HAP-1 (cell line): ENCODE data around the gene SLC10A3.
A peak's percentile ranks its signal among the peaks of the same experiment; 100 is the strongest.

ENCODE experiments used
- DNase-seq, 2 experiments: peaks; one replicate each; pipeline ENCODE4 v3.0.0-alpha.2; 2016 to 2020; ENCODE audit warnings: low spot score in 2 of 2
- H3K27me3 ChIP-seq: fragments of 250-450 bp; sonication (Bioruptor Pico); 2 replicates; pipeline ENCODE4 v1.5.1; 2020; ENCODE audit warnings: low read depth, mild to moderate bottlenecking, moderate library complexity
- H3K36me3 ChIP-seq: fragments of 250-450 bp; sonication (Bioruptor Pico); replicated peaks from 2 replicates; pipeline ENCODE4 v1.5.1; 2020; ENCODE audit warnings: mild to moderate bottlenecking
- H3K4me1 ChIP-seq: fragments of 250-450 bp; sonication (Bioruptor Pico); 2 replicates; pipeline ENCODE4 v1.5.1; 2020; ENCODE audit warnings: mild to moderate bottlenecking
- H3K4me3 ChIP-seq: fragments of 250-450 bp; sonication (Bioruptor Pico); 2 replicates; pipeline ENCODE4 v1.5.1; 2020; ENCODE audit warnings: mild to moderate bottlenecking, moderate library complexity
- H3K9me3 ChIP-seq: fragments of 250-450 bp; sonication (Bioruptor Pico); 2 replicates; pipeline ENCODE4 v1.5.1; 2020; ENCODE audit warnings: mild to moderate bottlenecking, moderate library complexity
- in situ Hi-C: fragments of 300-500 bp; cut with MboI; formaldehyde crosslinking; loops from 3 replicates; pipeline ENCODE4 v1.14.3; 2020; ENCODE audit warnings: low sequenced_read_pairs, inconsistent platforms, mixed read lengths

The SLC10A3 gene, protein sequence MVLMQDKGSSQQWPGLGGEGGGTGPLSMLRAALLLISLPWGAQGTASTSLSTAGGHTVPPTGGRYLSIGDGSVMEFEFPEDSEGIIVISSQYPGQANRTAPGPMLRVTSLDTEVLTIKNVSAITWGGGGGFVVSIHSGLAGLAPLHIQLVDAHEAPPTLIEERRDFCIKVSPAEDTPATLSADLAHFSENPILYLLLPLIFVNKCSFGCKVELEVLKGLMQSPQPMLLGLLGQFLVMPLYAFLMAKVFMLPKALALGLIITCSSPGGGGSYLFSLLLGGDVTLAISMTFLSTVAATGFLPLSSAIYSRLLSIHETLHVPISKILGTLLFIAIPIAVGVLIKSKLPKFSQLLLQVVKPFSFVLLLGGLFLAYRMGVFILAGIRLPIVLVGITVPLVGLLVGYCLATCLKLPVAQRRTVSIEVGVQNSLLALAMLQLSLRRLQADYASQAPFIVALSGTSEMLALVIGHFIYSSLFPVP

GRCh38 chrX:154490414-154491083, at the start of gene SLC10A3:
TSS of gene SLC10A3 (minus strand) at chrX:154490629. CDS start at chrX:154488940, 1,689 bp downstream.
- DNase-seq = peak; percentile 96 to 98
- peak within 1 kb of the TSS; percentile 69 for H3K4me3 ChIP-seq
- H3K27me3 ChIP-seq = no peaks in the 10 kb centered on the region
- in situ Hi-C loops = no loop called here
- peaks cover 20% of the 10 kb centered on the region for H3K4me1 ChIP-seq
- no peaks in the 10 kb centered on the region for H3K9me3 ChIP-seq
- peaks cover 26% of the 10 kb centered on the region for H3K36me3 ChIP-seq

DNA sequence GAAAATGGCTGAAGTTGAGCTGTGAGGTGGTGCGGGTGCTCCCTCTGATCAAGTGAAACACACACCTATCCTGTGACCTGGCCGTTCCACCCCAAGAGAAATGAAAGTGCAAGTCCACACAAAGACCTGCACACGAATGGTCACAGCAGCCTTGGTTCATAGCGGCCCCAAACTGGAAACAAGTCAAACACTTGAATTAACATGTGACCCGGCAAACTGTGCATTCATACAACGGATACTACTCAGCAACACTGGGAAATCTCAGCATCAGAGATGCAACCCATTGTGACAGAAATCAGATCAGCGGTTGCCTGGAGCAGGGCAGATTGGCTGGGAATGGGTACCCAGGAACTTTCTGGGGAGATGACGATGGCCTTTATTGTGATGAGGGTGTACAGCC, 48.6 kb upstream of the SLC10A3 start:
- 0 out of 2 replicates have a peak, but pooled peaks cover 2% of the 10 kb centered on the region for H3K4me1 ChIP-seq
- in situ Hi-C loops = loop anchor here (25.0 kb wide), 4 partner anchors 177 to 1577 kb away; partner anchors contain the start of genes FLNA, IRAK1 and MECP2
- no peak for DNase-seq

DNA sequence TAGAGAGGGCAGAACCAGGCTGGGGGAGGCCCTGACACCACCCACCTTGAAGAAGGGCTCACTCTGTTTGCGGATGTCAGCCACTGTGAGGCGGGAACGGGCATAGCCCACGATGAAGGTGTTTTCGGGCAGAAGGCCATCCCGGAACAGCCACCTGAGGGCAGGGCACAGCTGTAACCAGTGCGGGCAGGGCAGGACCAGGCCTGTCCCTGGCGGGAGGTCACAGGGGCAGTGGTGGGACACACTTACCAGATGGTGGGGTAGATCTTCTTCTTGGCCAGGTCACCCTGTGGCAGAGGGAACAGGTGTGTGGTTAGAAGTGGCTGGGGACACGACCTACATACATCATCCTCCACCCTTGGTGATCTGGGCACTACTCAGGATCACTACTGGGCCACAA, 45.5 kb upstream of the SLC10A3 start:
- DNase-seq = no peak
- H3K4me1 ChIP-seq = no peaks in the 10 kb centered on the region

More for the DNA sequence above, 48.6 kb upstream of the SLC10A3 start:
- Histone ChIP-seq H3K27me3 (no peaks in the 10 kb centered on the region), H3K9me3 (no peaks in the 10 kb centered on the region), H3K4me3 (no peak overlapping the region), H3K36me3 (peaks cover 48% of the 10 kb centered on the region)

GRCh38 chrX:154534526-154535322, 44.3 kb upstream of the SLC10A3 start:
- H3K4me1 ChIP-seq = no peaks in the 10 kb centered on the region
- no peaks in the 10 kb centered on the region for H3K27me3 ChIP-seq
- in situ Hi-C loops = loop anchor here (25.0 kb wide), 4 partner anchors 172 to 1572 kb away; partner anchors contain the start of genes FLNA, IRAK1 and MECP2
- no peaks in the 10 kb centered on the region for H3K9me3 ChIP-seq
- H3K4me3 ChIP-seq = no peak overlapping the region
- peak; percentile 87 to 95 for DNase-seq
- H3K36me3 ChIP-seq = peaks cover 41% of the 10 kb centered on the region

More for the DNA sequence above, 45.5 kb upstream of the SLC10A3 start:
- in situ Hi-C loops = loop anchor here (25.0 kb wide), 4 partner anchors 174 to 1574 kb away; partner anchors contain the start of genes FLNA, IRAK1 and MECP2
- Histone ChIP-seq H3K4me3 (no peak overlapping the region), H3K9me3 (no peaks in the 10 kb centered on the region), H3K27me3 (no peaks in the 10 kb centered on the region), H3K36me3 (peaks cover 42% of the 10 kb centered on the region)

DNA sequence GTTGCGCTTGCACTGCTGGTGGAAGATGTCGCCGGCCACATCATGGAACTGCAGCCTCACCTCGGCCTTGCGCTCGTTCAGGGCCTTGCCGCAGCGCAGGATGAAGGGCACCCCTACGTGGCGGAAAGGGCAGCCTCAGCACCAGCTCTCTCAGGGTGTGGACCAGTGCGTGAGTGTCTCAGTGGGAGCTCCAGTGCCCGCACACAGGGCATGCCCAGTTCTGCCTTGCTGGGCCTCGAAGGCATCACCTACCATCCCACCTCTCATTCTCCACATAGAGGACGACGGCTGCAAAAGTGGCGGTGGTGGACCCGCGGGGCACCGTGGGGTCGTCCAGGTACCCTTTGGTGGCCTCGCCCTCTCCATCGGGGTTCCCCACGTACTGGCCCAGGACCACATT, 42.3 kb upstream of the SLC10A3 start:
- H3K36me3 ChIP-seq = peaks cover 41% of the 10 kb centered on the region
- no peak overlapping the region for H3K4me3 ChIP-seq
- H3K27me3 ChIP-seq = no peaks in the 10 kb centered on the region
- DNase-seq = no peak
- no peaks in the 10 kb centered on the region for H3K4me1 ChIP-seq
- no peaks in the 10 kb centered on the region for H3K9me3 ChIP-seq
- in situ Hi-C loops = loop anchor here (25.0 kb wide), 4 partner anchors 170 to 1570 kb away; partner anchors contain the start of genes FLNA, IRAK1 and MECP2

DNA sequence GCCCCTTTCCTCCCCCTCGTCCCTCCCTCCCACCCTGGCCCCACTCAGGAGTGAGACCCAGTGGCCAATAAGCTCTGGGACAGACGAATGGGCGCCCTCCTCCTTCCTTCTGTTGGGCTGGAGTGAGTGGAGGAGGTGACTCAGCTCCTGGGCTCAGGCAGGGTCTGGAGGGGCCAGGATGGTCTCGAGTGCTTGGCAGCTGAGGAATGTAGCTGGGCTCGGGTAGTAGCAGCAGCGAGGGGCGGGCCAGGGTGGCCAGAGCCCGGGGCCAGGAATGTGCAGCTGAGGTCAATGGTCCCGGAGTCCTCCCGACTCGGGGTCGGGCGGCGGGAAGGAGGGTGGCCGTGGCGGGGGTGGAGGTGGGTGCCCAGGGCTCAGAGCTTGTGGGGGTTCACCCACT, 41.2 kb upstream of the SLC10A3 start:
- Histone ChIP-seq H3K36me3 (peaks cover 41% of the 10 kb centered on the region), H3K4me3 (no peak overlapping the region), H3K27me3 (no peaks in the 10 kb centered on the region), H3K9me3 (no peaks in the 10 kb centered on the region), H3K4me1 (peaks cover 8% of the 10 kb centered on the region)
- in situ Hi-C loops = loop anchor here (25.0 kb wide), 4 partner anchors 169 to 1569 kb away; partner anchors contain the start of genes FLNA, IRAK1 and MECP2
- no peak for DNase-seq

DNA sequence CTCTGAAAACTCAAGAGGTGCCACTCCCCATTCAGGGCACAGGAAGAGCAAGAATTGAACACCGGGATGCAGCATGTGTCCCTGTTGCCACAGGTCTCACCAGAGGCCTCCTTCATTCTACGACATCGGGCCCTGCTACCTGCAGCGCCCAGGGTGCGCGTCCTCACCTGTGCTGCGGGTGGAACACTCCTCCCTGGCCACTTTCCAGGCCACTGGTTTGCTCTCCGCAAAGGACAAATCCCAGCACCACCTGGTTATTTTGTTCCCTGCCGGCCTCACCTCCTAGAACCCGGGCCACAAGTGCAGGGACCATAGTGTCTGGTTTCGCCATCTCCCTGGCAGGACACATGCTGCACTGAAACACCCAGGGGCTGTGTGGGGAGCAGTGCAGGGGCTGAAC, 39.9 kb upstream of the SLC10A3 start:
- Histone ChIP-seq H3K4me1 (peaks cover 8% of the 10 kb centered on the region), H3K36me3 (peaks cover 36% of the 10 kb centered on the region), H3K27me3 (no peaks in the 10 kb centered on the region), H3K4me3 (no peak overlapping the region), H3K9me3 (no peaks in the 10 kb centered on the region)
- DNase-seq = no peak
- in situ Hi-C loops = loop anchor here (25.0 kb wide), 4 partner anchors 168 to 1568 kb away; partner anchors contain the start of genes FLNA, IRAK1 and MECP2

GRCh38 chrX:154529206-154529612, 38.8 kb upstream of the SLC10A3 start:
- Histone ChIP-seq H3K27me3 (no peaks in the 10 kb centered on the region), H3K9me3 (no peaks in the 10 kb centered on the region), H3K36me3 (peaks cover 27% of the 10 kb centered on the region), H3K4me3 (no peak overlapping the region), H3K4me1 (peaks cover 8% of the 10 kb centered on the region)
- no peak for DNase-seq
- in situ Hi-C loops = loop anchor here (25.0 kb wide), 4 partner anchors 167 to 1567 kb away; partner anchors contain the start of genes FLNA, IRAK1 and MECP2

- Histone ChIP-seq H3K27me3 (no peaks in the 10 kb centered on the region), H3K4me3 (peak overlapping the region; percentile 16), H3K36me3 (peaks cover 6% of the 10 kb centered on the region; the same call in 1 of the 2 replicates), H3K4me1 (peaks cover 8% of the 10 kb centered on the region), H3K9me3 (no peaks in the 10 kb centered on the region)
- peak; percentile 91 to 94 for DNase-seq
- in situ Hi-C loops = loop anchor here (25.0 kb wide), 4 partner anchors 165 to 1565 kb away; partner anchors contain the start of genes FLNA, IRAK1 and MECP2
Observed at GRCh38 chrX:154526901-154527675, 36.7 kb upstream of the SLC10A3 start.

GRCh38 chrX:154525606-154526490, 35.4 kb upstream of the SLC10A3 start:
- Histone ChIP-seq H3K4me1 (peaks cover 8% of the 10 kb centered on the region), H3K9me3 (no peaks in the 10 kb centered on the region), H3K4me3 (no peak overlapping the region), H3K27me3 (no peaks in the 10 kb centered on the region), H3K36me3 (peaks cover 1% of the 10 kb centered on the region; the same call in 1 of the 2 replicates)
- no peak for DNase-seq
- in situ Hi-C loops = loop anchor here (25.0 kb wide), 4 partner anchors 164 to 1564 kb away; partner anchors contain the start of genes FLNA, IRAK1 and MECP2

- DNase-seq = no peak
- Histone ChIP-seq H3K4me3 (no peak overlapping the region), H3K36me3 (no peaks in the 10 kb centered on the region), H3K4me1 (peaks cover 19% of the 10 kb centered on the region), H3K9me3 (no peaks in the 10 kb centered on the region), H3K27me3 (no peaks in the 10 kb centered on the region)
- in situ Hi-C loops = no loop called here
Observed at GRCh38 chrX:154519389-154519788, 29.0 kb upstream of the SLC10A3 start.
